Measurements from ENCODE around the gene EXOSC10. TPM values are rescaled to one million over a fixed set of nuclear protein-coding genes. Genes with fewer than 3 reads are reported as not detected.
"Not testable (repeated sequence)": the region's sequence is repeated elsewhere in the genome, so short reads cannot be mapped to it uniquely, and the experiment has no call there.

EXOSC10 gene
- total and polyA plus RNA-seq, 2 donors from 2014 or later, result 26.2 to 46.8 TPM

DNA sequence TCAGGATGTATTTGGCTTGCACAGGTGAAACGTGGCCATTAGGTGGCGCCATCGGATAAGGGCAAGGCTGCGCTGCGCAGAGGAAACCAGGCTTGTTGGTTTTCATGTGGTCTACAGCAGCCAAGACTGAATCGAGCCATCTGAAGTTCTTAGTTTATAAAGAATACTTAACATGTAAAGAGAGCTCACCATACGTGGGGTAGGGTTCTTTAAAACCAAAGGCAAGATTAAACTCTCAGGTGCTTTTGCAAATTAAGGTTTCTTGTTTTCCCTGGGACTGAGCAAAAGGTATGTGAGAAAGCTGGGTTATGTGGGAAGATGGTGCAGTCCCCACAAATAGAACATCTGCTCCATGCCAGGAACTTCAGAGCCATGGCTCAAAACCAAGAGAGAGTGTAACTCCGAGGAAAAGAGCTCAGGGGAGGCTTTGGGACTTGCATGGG is 61.9 kb downstream of the EXOSC10 start:
- peak; percentile 98 for FAIRE-seq
- intact Hi-C loops (cut with DNase I), result loop anchor here (5.0 kb wide), 1 partner anchor 605 kb away; no protein-coding TSS in a partner anchor
- DNase-seq, result peak; percentile 86 to 93 (median 90)
- TF ChIP-seq, protein P1, sequence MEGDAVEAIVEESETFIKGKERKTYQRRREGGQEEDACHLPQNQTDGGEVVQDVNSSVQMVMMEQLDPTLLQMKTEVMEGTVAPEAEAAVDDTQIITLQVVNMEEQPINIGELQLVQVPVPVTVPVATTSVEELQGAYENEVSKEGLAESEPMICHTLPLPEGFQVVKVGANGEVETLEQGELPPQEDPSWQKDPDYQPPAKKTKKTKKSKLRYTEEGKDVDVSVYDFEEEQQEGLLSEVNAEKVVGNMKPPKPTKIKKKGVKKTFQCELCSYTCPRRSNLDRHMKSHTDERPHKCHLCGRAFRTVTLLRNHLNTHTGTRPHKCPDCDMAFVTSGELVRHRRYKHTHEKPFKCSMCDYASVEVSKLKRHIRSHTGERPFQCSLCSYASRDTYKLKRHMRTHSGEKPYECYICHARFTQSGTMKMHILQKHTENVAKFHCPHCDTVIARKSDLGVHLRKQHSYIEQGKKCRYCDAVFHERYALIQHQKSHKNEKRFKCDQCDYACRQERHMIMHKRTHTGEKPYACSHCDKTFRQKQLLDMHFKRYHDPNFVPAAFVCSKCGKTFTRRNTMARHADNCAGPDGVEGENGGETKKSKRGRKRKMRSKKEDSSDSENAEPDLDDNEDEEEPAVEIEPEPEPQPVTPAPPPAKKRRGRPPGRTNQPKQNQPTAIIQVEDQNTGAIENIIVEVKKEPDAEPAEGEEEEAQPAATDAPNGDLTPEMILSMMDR (IDR thresholded peaks at IDR 0.05; ENCODE audit: borderline replicate concordance, extremely low read depth, insufficient read depth), result peak; percentile 98
- Histone ChIP-seq H3K9ac (ENCODE audit: low read length in 3 of 3) (no peak overlapping the region), H3K9me3 (ENCODE audit: control insufficient read depth in 2 of 3, insufficient read depth in 1 of 3, low read length in 3 of 3) (peaks cover 0 to 1% (median 0%) of the 10 kb centered on the region in 3 donors), H3K36me3 (ENCODE audit: control insufficient read depth in 2 of 3, insufficient read depth in 3 of 3, low read length in 3 of 3) (no peaks in the 10 kb centered on the region), H3K4me1 (ENCODE audit: control insufficient read depth in 2 of 3, insufficient read depth in 2 of 3, low read depth in 1 of 3, low read length in 3 of 3) (no peaks in the 10 kb centered on the region), H3K4me3 (ENCODE audit: low read length in 3 of 3) (no peak overlapping the region), H3K27me3 (ENCODE audit: control insufficient read depth, insufficient read depth, low read length) (no peaks in the 10 kb centered on the region), H3K27ac (ENCODE audit: low read depth in 2 of 2, low read length in 2 of 2) (no peak overlapping the region)

GRCh38 chr1:11037019-11037739 is 62.5 kb downstream of the EXOSC10 start:
- DNase-seq; FAIRE-seq; H3K4me3 ChIP-seq (ENCODE audit: low read length in 3 of 3); H3K36me3 ChIP-seq (ENCODE audit: control insufficient read depth in 2 of 3, insufficient read depth in 3 of 3, low read length in 3 of 3); H3K9me3 ChIP-seq (ENCODE audit: control insufficient read depth in 2 of 3, insufficient read depth in 1 of 3, low read length in 3 of 3); H3K9ac ChIP-seq (ENCODE audit: low read length in 3 of 3); H3K4me1 ChIP-seq (ENCODE audit: control insufficient read depth in 2 of 3, insufficient read depth in 2 of 3, low read depth in 1 of 3, low read length in 3 of 3); H3K27ac ChIP-seq (ENCODE audit: low read depth in 2 of 2, low read length in 2 of 2); H3K27me3 ChIP-seq (ENCODE audit: control insufficient read depth, insufficient read depth, low read length): not testable (repeated sequence)
- intact Hi-C loops (cut with DNase I), result loop anchor here (5.0 kb wide), 1 partner anchor 605 kb away; no protein-coding TSS in a partner anchor

GRCh38 chr1:11031624-11032262 is 67.9 kb downstream of the EXOSC10 start:
- Histone ChIP-seq H3K4me3 (ENCODE audit: low read length in 3 of 3) (no peak overlapping the region), H3K4me1 (ENCODE audit: control insufficient read depth in 2 of 3, insufficient read depth in 2 of 3, low read depth in 1 of 3, low read length in 3 of 3) (no peaks in the 10 kb centered on the region), H3K27ac (ENCODE audit: low read depth in 2 of 2, low read length in 2 of 2) (no peak overlapping the region), H3K9ac (ENCODE audit: low read length in 3 of 3) (no peak overlapping the region), H3K36me3 (ENCODE audit: control insufficient read depth in 2 of 3, insufficient read depth in 3 of 3, low read length in 3 of 3) (peaks cover 0 to 10% (median 5%) of the 10 kb centered on the region in 3 donors), H3K9me3 (ENCODE audit: control insufficient read depth in 2 of 3, insufficient read depth in 1 of 3, low read length in 3 of 3) (no peaks in the 10 kb centered on the region), H3K27me3 (ENCODE audit: control insufficient read depth, insufficient read depth, low read length) (no peaks in the 10 kb centered on the region)
- DNase-seq (no peak), FAIRE-seq (no peak)
- TF ChIP-seq, protein P1 (IDR thresholded peaks at IDR 0.05; ENCODE audit: borderline replicate concordance, extremely low read depth, insufficient read depth), result no peak
- intact Hi-C loops (cut with DNase I), result no loop called here

DNA sequence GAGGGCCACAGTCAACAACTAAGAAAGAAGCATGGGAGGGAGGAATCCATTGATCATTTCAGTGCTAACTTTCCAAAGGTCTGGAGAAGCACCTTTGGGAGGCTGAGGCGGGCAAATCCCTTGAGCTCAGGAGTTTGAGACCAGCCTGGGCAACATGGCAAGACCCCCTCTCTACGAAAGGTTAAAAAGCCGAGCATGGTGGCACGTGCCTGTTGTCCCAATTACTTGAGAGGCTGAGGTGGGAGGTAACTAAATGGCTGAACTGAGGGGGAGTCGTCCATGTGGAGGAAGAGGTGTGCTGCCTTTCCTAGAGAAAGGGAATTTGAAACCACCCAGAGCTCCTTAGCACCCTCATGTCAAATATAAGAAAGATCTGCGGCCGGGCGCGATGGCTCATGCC is 68.8 kb downstream of the EXOSC10 start:
- no peak overlapping the region for H3K27ac ChIP-seq (ENCODE audit: low read depth in 2 of 2, low read length in 2 of 2)
- intact Hi-C loops (cut with DNase I), result no loop called here
- H3K36me3 ChIP-seq (ENCODE audit: control insufficient read depth in 2 of 3, insufficient read depth in 3 of 3, low read length in 3 of 3), result peaks cover 0 to 17% (median 8%) of the 10 kb centered on the region in 3 donors
- H3K9ac ChIP-seq (ENCODE audit: low read length in 3 of 3), result no peak overlapping the region
- no peaks in the 10 kb centered on the region for H3K9me3 ChIP-seq (ENCODE audit: control insufficient read depth in 2 of 3, insufficient read depth in 1 of 3, low read length in 3 of 3)
- no peak overlapping the region for H3K4me3 ChIP-seq (ENCODE audit: low read length in 3 of 3)
- no peaks in the 10 kb centered on the region for H3K27me3 ChIP-seq (ENCODE audit: control insufficient read depth, insufficient read depth, low read length)
- TF ChIP-seq, protein P1 (IDR thresholded peaks at IDR 0.05; ENCODE audit: borderline replicate concordance, extremely low read depth, insufficient read depth), result no peak
- H3K4me1 ChIP-seq (ENCODE audit: control insufficient read depth in 2 of 3, insufficient read depth in 2 of 3, low read depth in 1 of 3, low read length in 3 of 3), result no peaks in the 10 kb centered on the region
- peak in 2 of 5 donors; percentile 15 to 31 for DNase-seq
- FAIRE-seq, result no peak

All from kidney (tissue), 14 donors.